ENCODE measurements around the gene TMEM163.

TMEM163 gene

GRCh38 chr2:134425724-134426496 lies 292.9 kb downstream of the TMEM163 start:
- no peak for DNase-seq

GRCh38 chr2:134421556-134422328 lies 297.1 kb downstream of the TMEM163 start:
- DNase-seq, result no peak

GRCh38 chr2:134420920-134421319 lies 297.9 kb downstream of the TMEM163 start:
- DNase-seq, result no peak

- DNase-seq, result no peak
These were observed 298.5 kb downstream of the TMEM163 start for GRCh38 chr2:134420259-134420658.

- no peak for DNase-seq
These were observed 300.7 kb downstream of the TMEM163 start for GRCh38 chr2:134417968-134418582.

- no peak for DNase-seq
These were observed 302.2 kb downstream of the TMEM163 start for GRCh38 chr2:134416637-134417036.

GRCh38 chr2:134416018-134416417 lies 302.8 kb downstream of the TMEM163 start:
- DNase-seq, result no peak

- no peak for DNase-seq
These were observed 304.9 kb downstream of the TMEM163 start for GRCh38 chr2:134413912-134414311.

- DNase-seq, result no peak
These were observed 305.4 kb downstream of the TMEM163 start for GRCh38 chr2:134413430-134413829.

GRCh38 chr2:134412639-134412999 lies 306.2 kb downstream of the TMEM163 start:
- DNase-seq, result no peak

GRCh38 chr2:134411828-134412638 lies 306.8 kb downstream of the TMEM163 start:
- DNase-seq, result peak; percentile 60

GRCh38 chr2:134411279-134411827 lies 307.4 kb downstream of the TMEM163 start:
- DNase-seq, result no peak

- DNase-seq, result no peak
These were observed 308.0 kb downstream of the TMEM163 start for GRCh38 chr2:134410831-134411231.

- DNase-seq, result no peak
These were observed 308.8 kb downstream of the TMEM163 start for GRCh38 chr2:134410006-134410405.

- DNase-seq, result no peak
These were observed 310.0 kb downstream of the TMEM163 start for GRCh38 chr2:134408791-134409190.

GRCh38 chr2:134408386-134408785 lies 310.4 kb downstream of the TMEM163 start:
- no peak for DNase-seq

GRCh38 chr2:134407154-134407890 lies 311.5 kb downstream of the TMEM163 start:
- no peak for DNase-seq

- DNase-seq, result no peak
These were observed 312.1 kb downstream of the TMEM163 start for GRCh38 chr2:134406736-134407135.

- DNase-seq, result no peak
These were observed 312.5 kb downstream of the TMEM163 start for GRCh38 chr2:134406311-134406710.
